Upper lobe of right lung (tissue), 1 donor: ENCODE results near the gene CTNNA3. TPM values are rescaled to one million over a fixed set of nuclear protein-coding genes. Genes with fewer than 3 reads are reported as not detected.

Experiments used
- ATAC-seq: fragments of 200-7000 bp; cut with Tn5 transposase; one replicate; pipeline ENCODE4 v1.9.1; 2020; ENCODE audit warnings: mild to moderate bottlenecking, moderate library complexity
- DNase-seq: peaks from one replicate; pipeline ENCODE4 v3.0.0-alpha.2; 2020
- H3K27ac ChIP-seq: fragments of 200-600 bp; one replicate; pipeline ENCODE4 v1.8.0; 2022
- H3K27me3 ChIP-seq: fragments of 200-600 bp; one replicate; pipeline ENCODE4 v1.8.0; 2022; ENCODE audit warnings: mild to moderate bottlenecking
- H3K36me3 ChIP-seq: fragments of 200-600 bp; one replicate; pipeline ENCODE4 v1.8.0; 2022
- H3K4me1 ChIP-seq: fragments of 200-600 bp; one replicate; pipeline ENCODE4 v1.8.0; 2022
- H3K4me3 ChIP-seq: fragments of 200-600 bp; one replicate; pipeline ENCODE4 v1.8.0; 2022; ENCODE audit warnings: mild to moderate bottlenecking
- H3K9me3 ChIP-seq: fragments of 200-600 bp; one replicate; pipeline ENCODE4 v1.8.0; 2022
- CTCF ChIP-seq: fragments of 200-600 bp; IDR thresholded peaks from one replicate; pipeline ENCODE4 v1.8.0; 2022; ENCODE audit warnings: antibody characterized with exemption
- intact Hi-C: fragments of 100-400 bp; cut with DNase I; formaldehyde crosslinking; loops from one replicate; pipeline ENCODE4 v1.11.0; 2022
- total RNA-seq: library from RNA; stranded (reverse); fragmentation: NEBNext Ultra II Directional; extraction: Animal tissue kit (Norgen Biotek cat#: 25700); gene quantifications from one replicate; pipeline ENCODE4 v1.2.1, GENCODE V29; 2021
- donor health status: DM: no; HTN: yes; CAD: no; lungs with severe emphysema.

CTNNA3 gene
- total RNA-seq, 1 donor from 2014 or later: 0.67 TPM

GRCh38 chr10:67667035-67667425 lies 29.0 kb downstream of the CTNNA3 start:
- H3K4me1 ChIP-seq: no peaks in the 10 kb centered on the region
- H3K27me3 ChIP-seq: no peaks in the 10 kb centered on the region
- H3K27ac ChIP-seq: no peak overlapping the region
- no peak for ATAC-seq
- intact Hi-C loops: no loop called here
- TF ChIP-seq CTCF: no peak
- DNase-seq: no peak
- H3K9me3 ChIP-seq: no peaks in the 10 kb centered on the region
- H3K36me3 ChIP-seq: no peaks in the 10 kb centered on the region
- H3K4me3 ChIP-seq: no peak overlapping the region

GRCh38 chr10:67666416-67667034 lies 29.5 kb downstream of the CTNNA3 start:
- DNase-seq: no peak
- ATAC-seq: no peak
- intact Hi-C loops: no loop called here

GRCh38 chr10:67665491-67665890 lies 30.5 kb downstream of the CTNNA3 start:
- H3K27ac ChIP-seq: no peak overlapping the region
- no peaks in the 10 kb centered on the region for H3K4me1 ChIP-seq
- no peak for TF ChIP-seq CTCF
- DNase-seq (no peak), ATAC-seq (no peak)
- intact Hi-C loops: no loop called here
- no peak overlapping the region for H3K4me3 ChIP-seq
- no peaks in the 10 kb centered on the region for H3K9me3 ChIP-seq
- no peaks in the 10 kb centered on the region for H3K36me3 ChIP-seq
- H3K27me3 ChIP-seq: no peaks in the 10 kb centered on the region

More at GRCh38 chr10:67666416-67667034, 29.5 kb downstream of the CTNNA3 start:
- no peak overlapping the region for H3K4me3 ChIP-seq
- H3K9me3 ChIP-seq: no peaks in the 10 kb centered on the region
- no peak overlapping the region for H3K27ac ChIP-seq
- TF ChIP-seq CTCF: peak; percentile 47
- H3K27me3 ChIP-seq: no peaks in the 10 kb centered on the region
- H3K4me1 ChIP-seq: no peaks in the 10 kb centered on the region
- no peaks in the 10 kb centered on the region for H3K36me3 ChIP-seq

GRCh38 chr10:67664942-67665341 lies 31.1 kb downstream of the CTNNA3 start:
- Histone ChIP-seq H3K4me3 (no peak overlapping the region), H3K4me1 (no peaks in the 10 kb centered on the region), H3K27ac (no peak overlapping the region), H3K27me3 (no peaks in the 10 kb centered on the region), H3K36me3 (no peaks in the 10 kb centered on the region), H3K9me3 (no peaks in the 10 kb centered on the region)
- no peak for DNase-seq
- no peak for TF ChIP-seq CTCF
- intact Hi-C loops: no loop called here
- ATAC-seq: no peak

- DNase-seq: no peak
- no peak for TF ChIP-seq CTCF
- no peak for ATAC-seq
- Histone ChIP-seq H3K36me3 (no peaks in the 10 kb centered on the region), H3K9me3 (no peaks in the 10 kb centered on the region), H3K27ac (no peak overlapping the region), H3K4me3 (no peak overlapping the region), H3K4me1 (no peaks in the 10 kb centered on the region), H3K27me3 (no peaks in the 10 kb centered on the region)
- intact Hi-C loops: no loop called here
Measured at GRCh38 chr10:67663449-67664087, 32.4 kb downstream of the CTNNA3 start.
